Effector memory CD4-positive, alpha-beta T cell (primary cell): Measurements from ENCODE around the gene OR10P1.
"Not testable (repeated sequence)": the region's sequence is repeated elsewhere in the genome, so short reads cannot be mapped to it uniquely, and the experiment has no call there.

Experiments
- DNase-seq, 3 donors: peaks; one replicate each; pipeline ENCODE4 v3.0.0-alpha.2; 2020
- H3K27ac ChIP-seq: 2 replicates; pipeline ENCODE4 v1.7.0; 2013; ENCODE audit warnings: mild to moderate bottlenecking, low read length, moderate library complexity; ENCODE audit not compliant: insufficient read depth, poor library complexity, severe bottlenecking
- H3K27me3 ChIP-seq: replicated peaks from 2 replicates; pipeline ENCODE4 v1.7.0; 2013; ENCODE audit warnings: mild to moderate bottlenecking, low read length; ENCODE audit not compliant: insufficient read depth, control insufficient read depth, poor library complexity, severe bottlenecking
- H3K36me3 ChIP-seq: 2 replicates; pipeline ENCODE4 v1.7.0; 2013; ENCODE audit warnings: mild to moderate bottlenecking, low read length, moderate library complexity; ENCODE audit not compliant: control insufficient read depth, insufficient read depth
- H3K4me1 ChIP-seq: 2 replicates; pipeline ENCODE4 v1.7.0; 2013; ENCODE audit warnings: low read length, mild to moderate bottlenecking; ENCODE audit not compliant: control insufficient read depth, insufficient read depth, poor library complexity, severe bottlenecking
- H3K4me3 ChIP-seq: 2 replicates; pipeline ENCODE4 v1.7.0; 2013; ENCODE audit warnings: low read length, low read depth, mild to moderate bottlenecking; ENCODE audit not compliant: insufficient read depth, poor library complexity, severe bottlenecking
- H3K9me3 ChIP-seq: 2 replicates; pipeline ENCODE4 v1.7.0; 2013; ENCODE audit warnings: mild to moderate bottlenecking, low read length, moderate library complexity; ENCODE audit not compliant: control insufficient read depth

OR10P1 gene

GRCh38 chr12:55647027-55647426, 10.3 kb downstream of the OR10P1 start:
- Histone ChIP-seq H3K4me1 (peaks cover 8% of the 10 kb centered on the region), H3K4me3 (no peak overlapping the region), H3K36me3 (no peaks in the 10 kb centered on the region), H3K9me3 (no peaks in the 10 kb centered on the region), H3K27me3 (no peaks in the 10 kb centered on the region), H3K27ac (no peak overlapping the region)
- DNase-seq = no peak

GRCh38 chr12:55650620-55651298, 14.1 kb downstream of the OR10P1 start:
- not testable (repeated sequence) for H3K36me3 ChIP-seq, H3K4me3 ChIP-seq, H3K27me3 ChIP-seq, H3K27ac ChIP-seq, H3K9me3 ChIP-seq, DNase-seq, H3K4me1 ChIP-seq

- Histone ChIP-seq H3K4me3 (no peak overlapping the region), H3K9me3 (no peaks in the 10 kb centered on the region), H3K4me1 (peaks cover 5% of the 10 kb centered on the region), H3K27ac (no peak overlapping the region), H3K36me3 (no peaks in the 10 kb centered on the region), H3K27me3 (no peaks in the 10 kb centered on the region)
- DNase-seq = no peak
Measured at GRCh38 chr12:55651299-55651683, 14.6 kb downstream of the OR10P1 start.

- Histone ChIP-seq H3K27me3 (no peaks in the 10 kb centered on the region), H3K9me3 (no peaks in the 10 kb centered on the region), H3K27ac (no peak overlapping the region), H3K4me1 (no peaks in the 10 kb centered on the region), H3K36me3 (no peaks in the 10 kb centered on the region), H3K4me3 (no peak overlapping the region)
- no peak for DNase-seq
Measured at GRCh38 chr12:55652352-55652751, 15.7 kb downstream of the OR10P1 start.

- Histone ChIP-seq H3K4me1 (no peaks in the 10 kb centered on the region), H3K27me3 (no peaks in the 10 kb centered on the region), H3K4me3 (no peak overlapping the region), H3K36me3 (no peaks in the 10 kb centered on the region), H3K27ac (no peak overlapping the region), H3K9me3 (no peaks in the 10 kb centered on the region)
- DNase-seq = no peak
Measured at GRCh38 chr12:55653031-55653430, 16.3 kb downstream of the OR10P1 start.

- no peak for DNase-seq
- no peaks in the 10 kb centered on the region for H3K9me3 ChIP-seq
- H3K36me3 ChIP-seq = no peaks in the 10 kb centered on the region
- no peak overlapping the region for H3K27ac ChIP-seq
- H3K4me1 ChIP-seq = no peaks in the 10 kb centered on the region
- no peak overlapping the region for H3K4me3 ChIP-seq
- H3K27me3 ChIP-seq = no peaks in the 10 kb centered on the region
Measured at GRCh38 chr12:55654511-55655214, 18.0 kb downstream of the OR10P1 start.

- no peak for DNase-seq
- no peak overlapping the region for H3K27ac ChIP-seq
- H3K4me1 ChIP-seq = no peaks in the 10 kb centered on the region
- H3K9me3 ChIP-seq = no peaks in the 10 kb centered on the region
- no peak overlapping the region for H3K4me3 ChIP-seq
- no peaks in the 10 kb centered on the region for H3K36me3 ChIP-seq
- no peaks in the 10 kb centered on the region for H3K27me3 ChIP-seq
Measured at GRCh38 chr12:55657212-55657611, 20.5 kb downstream of the OR10P1 start.

- Histone ChIP-seq H3K4me1 (no peaks in the 10 kb centered on the region), H3K4me3 (no peak overlapping the region), H3K27ac (no peak overlapping the region), H3K36me3 (no peaks in the 10 kb centered on the region), H3K27me3 (no peaks in the 10 kb centered on the region), H3K9me3 (no peaks in the 10 kb centered on the region)
- DNase-seq = no peak
Measured at GRCh38 chr12:55658212-55658611, 21.5 kb downstream of the OR10P1 start.

- Histone ChIP-seq H3K9me3 (no peaks in the 10 kb centered on the region), H3K4me3 (no peak overlapping the region), H3K4me1 (no peaks in the 10 kb centered on the region), H3K27ac (no peak overlapping the region), H3K36me3 (no peaks in the 10 kb centered on the region), H3K27me3 (no peaks in the 10 kb centered on the region)
- no peak for DNase-seq
Measured at GRCh38 chr12:55658635-55659391, 22.1 kb downstream of the OR10P1 start.
